GF-D8 (cell line): ENCODE data around the gene PGGT1B.
A peak's percentile ranks its signal among the peaks of the same experiment; 100 is the strongest.

ENCODE experiments used
- DNase-seq: peaks from one replicate; lab custom pipeline; 2025; lab: John Stamatoyannopoulos, UW

The PGGT1B gene

GRCh38 chr5:115180165-115180709 is 82.4 kb downstream of the PGGT1B start:
- no peak for DNase-seq

- no peak for DNase-seq
These were observed 83.1 kb downstream of the PGGT1B start for GRCh38 chr5:115179394-115180164.

GRCh38 chr5:115179030-115179393 is 83.7 kb downstream of the PGGT1B start:
- no peak for DNase-seq

GRCh38 chr5:115170929-115171510 is 91.7 kb downstream of the PGGT1B start:
- DNase-seq: no peak

- DNase-seq: no peak
These were observed 92.3 kb downstream of the PGGT1B start for GRCh38 chr5:115170134-115170928.

GRCh38 chr5:115169487-115170133 is 93.1 kb downstream of the PGGT1B start, which contains the start of gene TRIM36:
Gene TRIM36, minus strand, starts transcription at chr5:115169908. Its CDS starts 274 bp downstream, at chr5:115169634.
- DNase-seq: peak; percentile 65

- no peak for DNase-seq
These were observed 93.7 kb downstream of the PGGT1B start for GRCh38 chr5:115168829-115169486.

- no peak for DNase-seq
These were observed 95.8 kb downstream of the PGGT1B start for GRCh38 chr5:115166744-115167393.

- no peak for DNase-seq
These were observed 96.9 kb downstream of the PGGT1B start for GRCh38 chr5:115165790-115166189.

- DNase-seq: no peak
These were observed 101.7 kb downstream of the PGGT1B start for GRCh38 chr5:115160975-115161475.
